C4-2B (cell line): ENCODE measurements around the gene AGBL4.

Experiments used
- H3K27ac ChIP-seq: fragments of 450-650 bp; 2 replicates; pipeline ENCODE4 v1.5.1; 2017
- CTCF ChIP-seq: fragments of 450-650 bp; conservative IDR thresholded peaks from 2 replicates; pipeline ENCODE4 v1.5.1; 2017; ENCODE audit warnings: mild to moderate bottlenecking
- ZFX ChIP-seq: fragments of 450-650 bp; IDR thresholded peaks from 2 replicates; pipeline ENCODE4 v1.6.1; 2017

AGBL4 gene

GRCh38 chr1:49185450-49185980 lies 838.2 kb downstream of the AGBL4 start:
- H3K27ac ChIP-seq: no peak overlapping the region
- TF ChIP-seq ZFX (no peak), CTCF (no peak)

GRCh38 chr1:49183489-49183888 lies 840.3 kb downstream of the AGBL4 start:
- H3K27ac ChIP-seq: no peak overlapping the region
- no peak for TF ChIP-seq ZFX
- no peak for TF ChIP-seq CTCF

GRCh38 chr1:49181033-49181432 lies 842.7 kb downstream of the AGBL4 start:
- no peak for TF ChIP-seq CTCF
- TF ChIP-seq ZFX: no peak
- H3K27ac ChIP-seq: no peak overlapping the region

- TF ChIP-seq CTCF (no peak), ZFX (no peak)
- H3K27ac ChIP-seq: no peak overlapping the region
Observed at GRCh38 chr1:49171941-49172593, 851.7 kb downstream of the AGBL4 start.

GRCh38 chr1:49166031-49166430 lies 857.7 kb downstream of the AGBL4 start:
- TF ChIP-seq ZFX (no peak), CTCF (no peak)
- no peak overlapping the region for H3K27ac ChIP-seq

- no peak overlapping the region for H3K27ac ChIP-seq
- TF ChIP-seq ZFX: no peak
- TF ChIP-seq CTCF: no peak
Observed at GRCh38 chr1:49163031-49163430, 860.7 kb downstream of the AGBL4 start.

- no peak for TF ChIP-seq ZFX
- no peak for TF ChIP-seq CTCF
- H3K27ac ChIP-seq: no peak overlapping the region
Observed at GRCh38 chr1:49160677-49161076, 863.1 kb downstream of the AGBL4 start.
